Choroid plexus epithelial cell (primary cell): ENCODE results near the gene EBF3.

Source experiments
- DNase-seq: peaks from one replicate; pipeline ENCODE4 v3.0.0-alpha.2; 2010; ENCODE audit warnings: low read depth
- H3K4me3 ChIP-seq: 2 replicates; pipeline ENCODE4 v1.5.1; 2011; ENCODE audit warnings: low read depth, mild to moderate bottlenecking, control low read depth, low read length, moderate library complexity
- CTCF ChIP-seq: conservative IDR thresholded peaks from 2 replicates; pipeline ENCODE4 v1.5.1; 2011; ENCODE audit warnings: low read depth, mild to moderate bottlenecking, control low read depth, inconsistent platforms, low read length, moderate library complexity

EBF3 gene

GRCh38 chr10:129837909-129838582, 126.0 kb downstream of the EBF3 start:
- TF ChIP-seq CTCF, result no peak
- H3K4me3 ChIP-seq, result no peak overlapping the region
- DNase-seq, result no peak

- H3K4me3 ChIP-seq, result no peak overlapping the region
- no peak for TF ChIP-seq CTCF
- no peak for DNase-seq
These were observed 127.8 kb downstream of the EBF3 start for GRCh38 chr10:129836253-129836652.

GRCh38 chr10:129833994-129834739, 129.9 kb downstream of the EBF3 start:
- TF ChIP-seq CTCF, result no peak
- DNase-seq, result no peak
- no peak overlapping the region for H3K4me3 ChIP-seq

GRCh38 chr10:129833468-129833950, 130.6 kb downstream of the EBF3 start:
- TF ChIP-seq CTCF, result no peak
- DNase-seq, result no peak
- no peak overlapping the region for H3K4me3 ChIP-seq

GRCh38 chr10:129832573-129833467, 131.3 kb downstream of the EBF3 start:
- TF ChIP-seq CTCF, result no peak
- no peak overlapping the region for H3K4me3 ChIP-seq
- no peak for DNase-seq

GRCh38 chr10:129831150-129831549, 132.9 kb downstream of the EBF3 start:
- no peak overlapping the region for H3K4me3 ChIP-seq
- no peak for DNase-seq
- TF ChIP-seq CTCF, result no peak
